ENCODE measurements around the gene CFAP99. TPM values are rescaled to one million over a fixed set of nuclear protein-coding genes. Genes with fewer than 3 reads are reported as not detected.

Gene CFAP99
- polyA plus RNA-seq, 1 experiment: not detected

DNA sequence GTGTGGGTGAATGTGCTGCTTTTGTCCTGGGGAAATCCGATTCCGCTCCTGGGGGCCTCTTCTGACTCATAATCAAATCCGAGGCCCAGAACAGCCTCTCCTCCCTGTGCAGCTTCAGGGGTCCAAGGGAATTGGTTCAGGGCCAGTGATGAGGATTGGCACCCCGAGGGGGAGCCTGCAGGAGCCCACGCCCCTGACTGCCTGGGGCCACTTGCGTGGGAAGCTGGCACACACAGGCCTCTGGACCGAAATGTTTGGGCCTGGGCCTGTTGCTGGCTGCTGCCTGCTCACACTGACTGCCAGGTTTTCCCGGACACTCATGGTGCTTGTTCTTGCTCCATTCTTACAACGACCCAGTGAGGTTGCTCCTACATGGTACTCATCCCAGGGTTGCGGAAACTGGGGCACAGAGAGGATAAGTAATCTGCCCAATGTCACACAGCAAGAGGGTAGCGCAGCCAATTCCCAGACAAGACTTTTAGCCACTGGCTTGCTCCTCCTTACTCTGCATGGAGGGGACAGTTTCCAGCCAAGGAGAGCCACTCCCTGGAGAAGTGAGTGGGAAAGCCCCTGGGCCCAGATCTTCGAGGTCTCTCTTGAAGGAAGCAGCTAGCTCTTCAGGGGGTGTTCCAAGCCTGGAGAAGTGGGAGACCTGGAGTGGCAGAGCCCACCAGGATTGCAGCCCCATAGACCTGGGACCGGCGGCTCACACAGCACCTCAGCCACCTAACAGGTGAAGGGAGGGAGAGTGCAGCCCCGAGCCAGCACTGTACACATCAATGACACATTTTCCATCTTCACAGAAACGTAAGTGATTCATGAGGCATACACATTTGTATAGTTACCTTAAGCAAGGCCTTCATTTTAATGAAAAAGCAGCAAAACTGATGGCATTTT, 20.3 kb downstream of the CFAP99 start:
- TF ChIP-seq, protein P1, sequence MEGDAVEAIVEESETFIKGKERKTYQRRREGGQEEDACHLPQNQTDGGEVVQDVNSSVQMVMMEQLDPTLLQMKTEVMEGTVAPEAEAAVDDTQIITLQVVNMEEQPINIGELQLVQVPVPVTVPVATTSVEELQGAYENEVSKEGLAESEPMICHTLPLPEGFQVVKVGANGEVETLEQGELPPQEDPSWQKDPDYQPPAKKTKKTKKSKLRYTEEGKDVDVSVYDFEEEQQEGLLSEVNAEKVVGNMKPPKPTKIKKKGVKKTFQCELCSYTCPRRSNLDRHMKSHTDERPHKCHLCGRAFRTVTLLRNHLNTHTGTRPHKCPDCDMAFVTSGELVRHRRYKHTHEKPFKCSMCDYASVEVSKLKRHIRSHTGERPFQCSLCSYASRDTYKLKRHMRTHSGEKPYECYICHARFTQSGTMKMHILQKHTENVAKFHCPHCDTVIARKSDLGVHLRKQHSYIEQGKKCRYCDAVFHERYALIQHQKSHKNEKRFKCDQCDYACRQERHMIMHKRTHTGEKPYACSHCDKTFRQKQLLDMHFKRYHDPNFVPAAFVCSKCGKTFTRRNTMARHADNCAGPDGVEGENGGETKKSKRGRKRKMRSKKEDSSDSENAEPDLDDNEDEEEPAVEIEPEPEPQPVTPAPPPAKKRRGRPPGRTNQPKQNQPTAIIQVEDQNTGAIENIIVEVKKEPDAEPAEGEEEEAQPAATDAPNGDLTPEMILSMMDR (IDR thresholded peaks at IDR 0.05; ENCODE audit: insufficient read depth, low read depth, low read length): no peak
- no peak overlapping the region for H3K4me3 ChIP-seq (ENCODE audit: low read depth, low read length)
- POLR2A ChIA-PET: no interaction called here
- H3K36me3 ChIP-seq (ENCODE audit: control insufficient read depth, insufficient read depth, low read length): no peaks in the 10 kb centered on the region
- 0 out of 2 replicates have a peak, but pooled peaks cover 2% of the 10 kb centered on the region for H3K27me3 ChIP-seq (ENCODE audit: control insufficient read depth, insufficient read depth, low read length)
- CTCF ChIA-PET: interaction anchor here (1.5 to 1.9 kb wide), 3 partner anchors 183 to 219 kb away, joined by 3 to 13 read pairs (median 4); no protein-coding TSS in a partner anchor
- no peak for DNase-seq (ENCODE audit: low read depth)

DNA sequence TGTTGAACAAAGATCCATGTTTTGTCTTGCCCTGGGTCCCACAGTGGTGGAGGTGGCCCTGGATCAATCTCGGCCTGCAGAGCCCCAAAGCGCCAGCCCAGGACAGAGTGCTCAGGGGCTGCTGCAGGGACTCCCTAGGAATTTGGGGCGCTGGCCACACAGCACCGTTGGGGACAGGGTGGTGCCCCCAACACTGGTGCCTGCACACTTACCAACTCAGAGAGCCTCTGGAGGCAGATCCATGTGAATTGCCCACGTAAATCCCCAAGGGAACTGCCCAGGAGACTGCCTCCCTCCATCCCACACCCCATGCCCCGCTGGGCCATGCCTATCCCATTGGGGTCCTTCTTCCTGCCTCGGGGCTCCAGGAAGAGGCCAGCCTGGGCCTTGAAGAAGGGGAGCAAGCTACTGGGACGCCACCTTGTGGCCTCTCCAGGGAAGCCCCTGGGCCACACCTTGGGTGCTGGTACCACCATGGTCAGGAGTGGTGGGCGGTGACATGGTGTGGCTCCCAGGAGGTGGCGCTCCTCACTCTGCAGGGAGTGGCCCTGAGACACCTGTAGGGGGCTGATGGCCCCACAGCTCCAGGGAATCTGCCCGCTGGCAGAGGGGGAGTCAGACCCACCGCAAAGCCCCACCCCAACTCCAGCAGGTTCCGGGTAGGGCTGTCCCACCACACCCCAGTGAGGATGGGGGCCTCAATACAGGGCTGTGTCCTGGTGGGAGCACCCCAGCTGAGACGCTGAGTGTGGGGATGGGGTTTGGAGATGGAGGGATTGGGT, 22.8 kb downstream of the CFAP99 start:
- ChIA-PET CTCF (interaction anchor here (0.5 to 5.2 kb wide), 17 partner anchors 9 to 431 kb away, joined by 3 to 42 read pairs (median 4); partner anchors contain the start of genes HAUS3 and POLN), POLR2A (no interaction called here)
- Histone ChIP-seq H3K4me3 (ENCODE audit: low read depth, low read length) (no peak overlapping the region), H3K27me3 (ENCODE audit: control insufficient read depth, insufficient read depth, low read length) (no peaks in the 10 kb centered on the region; the same call in 1 of the 2 replicates), H3K36me3 (ENCODE audit: control insufficient read depth, insufficient read depth, low read length) (no peaks in the 10 kb centered on the region)
- DNase-seq (ENCODE audit: low read depth): no peak
- TF ChIP-seq, protein P1 (IDR thresholded peaks at IDR 0.05; ENCODE audit: insufficient read depth, low read depth, low read length): peak; percentile 80

DNA sequence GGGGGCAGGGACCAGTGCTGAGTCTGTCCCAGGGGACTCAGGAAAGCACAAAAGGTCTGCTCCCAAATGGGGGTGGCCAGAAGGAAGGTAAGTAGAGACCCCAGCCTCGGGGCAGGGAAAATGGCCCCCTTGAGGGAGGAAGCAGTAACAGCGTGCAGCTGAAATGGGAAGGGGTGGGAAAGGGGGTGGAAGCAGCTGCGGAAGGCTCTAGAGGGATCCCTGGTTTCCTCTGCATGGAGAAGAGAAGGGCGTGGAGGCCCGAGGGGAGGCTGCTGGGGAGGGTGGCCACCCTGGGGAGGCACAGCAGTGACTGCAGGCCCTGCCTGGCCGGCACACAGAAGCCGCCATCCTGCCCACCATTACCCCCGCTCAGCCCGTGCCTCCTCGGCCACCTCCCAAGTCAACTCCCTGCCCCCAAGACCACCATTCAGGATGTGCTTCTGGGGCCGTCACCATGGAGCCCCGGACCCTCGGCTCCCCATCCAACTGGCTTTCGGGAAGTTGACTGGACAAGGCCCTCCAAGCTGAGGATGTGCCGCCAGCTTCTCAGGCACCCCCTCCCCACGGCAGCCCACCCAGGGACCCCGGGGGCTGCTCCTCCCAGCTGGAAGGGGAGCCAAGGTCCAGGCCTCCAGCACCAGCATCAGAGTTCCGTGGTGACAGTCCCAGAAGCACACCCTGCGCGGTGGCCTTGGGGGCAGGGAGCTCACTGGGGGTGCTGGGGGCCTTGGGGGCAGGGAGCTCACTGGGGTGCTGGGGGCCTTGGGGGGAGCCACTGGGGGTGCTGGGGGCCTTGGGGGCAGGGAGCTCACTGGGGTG, 23.6 kb downstream of the CFAP99 start:
- ChIA-PET CTCF (interaction anchor here (0.6 to 5.2 kb wide), 14 partner anchors 9 to 432 kb away, joined by 3 to 42 read pairs (median 4); no protein-coding TSS in a partner anchor), POLR2A (no interaction called here)
- Histone ChIP-seq H3K4me3 (ENCODE audit: low read depth, low read length) (no peak overlapping the region), H3K36me3 (ENCODE audit: control insufficient read depth, insufficient read depth, low read length) (no peaks in the 10 kb centered on the region), H3K27me3 (ENCODE audit: control insufficient read depth, insufficient read depth, low read length) (no peaks in the 10 kb centered on the region; the same call in none of the 2 replicates)
- DNase-seq (ENCODE audit: low read depth): no peak
- TF ChIP-seq, protein P1 (IDR thresholded peaks at IDR 0.05; ENCODE audit: insufficient read depth, low read depth, low read length): no peak

DNA sequence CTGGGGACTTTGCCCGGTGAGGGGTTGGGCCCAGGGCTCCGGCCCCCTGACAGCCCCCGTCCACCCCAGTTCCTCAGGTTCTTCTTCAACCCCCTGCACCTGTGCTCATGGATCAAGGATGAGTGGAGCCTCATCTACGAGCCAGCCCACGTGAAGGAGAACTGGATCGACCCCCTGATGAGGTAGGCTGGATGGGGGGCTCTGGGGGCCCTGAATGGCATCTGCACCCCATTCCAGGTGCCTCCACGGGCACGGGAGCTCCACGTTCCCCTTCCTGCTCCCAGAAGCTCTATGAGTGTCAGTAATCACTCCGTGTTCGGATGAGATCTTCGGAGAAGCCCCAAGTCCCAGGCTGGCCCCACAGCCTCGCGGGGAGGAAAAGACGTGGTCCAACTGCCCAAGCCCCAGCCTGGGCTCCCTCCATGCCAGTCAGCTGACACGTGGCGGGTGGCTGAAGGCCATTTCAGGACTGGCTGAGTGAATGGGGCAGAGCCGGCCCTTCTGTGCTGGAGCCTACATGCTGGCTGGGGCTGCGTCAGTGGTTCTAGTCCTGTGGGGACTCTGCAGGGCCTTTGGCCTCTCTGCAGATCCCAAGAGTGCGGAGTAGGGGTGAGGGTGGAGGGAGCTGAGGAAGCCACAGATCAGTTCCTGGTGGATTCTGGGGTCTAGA, 24.4 kb downstream of the CFAP99 start:
- Histone ChIP-seq H3K36me3 (ENCODE audit: control insufficient read depth, insufficient read depth, low read length) (no peaks in the 10 kb centered on the region), H3K4me3 (ENCODE audit: low read depth, low read length) (no peak overlapping the region), H3K27me3 (ENCODE audit: control insufficient read depth, insufficient read depth, low read length) (no peaks in the 10 kb centered on the region; the same call in none of the 2 replicates)
- TF ChIP-seq, protein P1 (IDR thresholded peaks at IDR 0.05; ENCODE audit: insufficient read depth, low read depth, low read length): no peak
- ChIA-PET CTCF (interaction anchor here (0.8 to 5.2 kb wide), 3 partner anchors 138 to 223 kb away, joined by 3 to 42 read pairs (median 3); no protein-coding TSS in a partner anchor), POLR2A (no interaction called here)
- no peak for DNase-seq (ENCODE audit: low read depth)
